Fibroblast of lung (primary cell): Measurements from ENCODE around the gene ELFN1.

Experiments used
- EZH2 ChIP-seq: IDR thresholded peaks from 2 replicates; pipeline ENCODE4 v1.5.1; 2012; ENCODE audit warnings: low read length, control low read depth, mild to moderate bottlenecking; ENCODE audit errors: missing control alignments
- TF ChIP-seq, protein P1 (sequence below), 2 donors: IDR thresholded peaks in 1 of 2; conservative IDR thresholded peaks in 1 of 2; 1 replicate in 1 of 2; 2 replicates in 1 of 2; pipeline ENCODE4 v1.5.1; 2011 to 2012; ENCODE audit warnings: low read length in 2 of 2, control low read depth in 1 of 2, inconsistent platforms in 1 of 2, low read depth in 1 of 2, mild to moderate bottlenecking in 1 of 2

DNA sequence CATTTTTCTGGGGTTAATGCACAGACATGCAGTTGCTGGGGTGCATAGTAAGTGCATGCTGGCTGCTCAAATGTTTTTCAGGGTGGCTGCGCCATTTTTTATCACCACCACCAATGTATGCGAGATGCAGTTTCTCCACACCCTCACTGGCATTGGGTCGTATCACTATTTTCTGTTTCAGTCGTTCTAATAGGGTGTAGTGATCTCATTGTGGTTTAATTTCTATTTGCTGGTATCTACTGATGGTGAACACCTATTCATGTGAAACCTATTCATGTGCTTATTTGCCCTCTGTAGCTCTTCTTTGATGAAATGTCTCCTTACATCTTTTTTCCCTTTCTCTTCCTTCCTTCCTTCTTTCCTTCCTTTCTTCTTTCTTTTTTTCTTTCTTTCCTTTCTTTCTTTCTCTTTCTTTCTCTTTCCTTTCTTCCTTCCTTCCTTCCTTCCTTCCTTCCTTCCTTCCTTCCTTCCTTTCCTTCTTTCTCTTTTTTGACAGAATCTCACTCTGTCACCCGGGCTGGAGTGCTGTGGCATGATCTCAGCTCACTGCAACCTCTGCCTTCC is 84.3 kb downstream of the ELFN1 start:
- TF ChIP-seq, protein P1, sequence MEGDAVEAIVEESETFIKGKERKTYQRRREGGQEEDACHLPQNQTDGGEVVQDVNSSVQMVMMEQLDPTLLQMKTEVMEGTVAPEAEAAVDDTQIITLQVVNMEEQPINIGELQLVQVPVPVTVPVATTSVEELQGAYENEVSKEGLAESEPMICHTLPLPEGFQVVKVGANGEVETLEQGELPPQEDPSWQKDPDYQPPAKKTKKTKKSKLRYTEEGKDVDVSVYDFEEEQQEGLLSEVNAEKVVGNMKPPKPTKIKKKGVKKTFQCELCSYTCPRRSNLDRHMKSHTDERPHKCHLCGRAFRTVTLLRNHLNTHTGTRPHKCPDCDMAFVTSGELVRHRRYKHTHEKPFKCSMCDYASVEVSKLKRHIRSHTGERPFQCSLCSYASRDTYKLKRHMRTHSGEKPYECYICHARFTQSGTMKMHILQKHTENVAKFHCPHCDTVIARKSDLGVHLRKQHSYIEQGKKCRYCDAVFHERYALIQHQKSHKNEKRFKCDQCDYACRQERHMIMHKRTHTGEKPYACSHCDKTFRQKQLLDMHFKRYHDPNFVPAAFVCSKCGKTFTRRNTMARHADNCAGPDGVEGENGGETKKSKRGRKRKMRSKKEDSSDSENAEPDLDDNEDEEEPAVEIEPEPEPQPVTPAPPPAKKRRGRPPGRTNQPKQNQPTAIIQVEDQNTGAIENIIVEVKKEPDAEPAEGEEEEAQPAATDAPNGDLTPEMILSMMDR (conservative IDR thresholded peaks at IDR 0.05 in 1 of 2, IDR thresholded peaks at IDR 0.05 in 1 of 2; ENCODE audit: low read depth in 1 of 2, low read length in 2 of 2) = no peak
- no peak for TF ChIP-seq EZH2
